DOHH2 (cell line): ENCODE measurements around the gene C4BPB.

Experiments used
- CTCF ChIP-seq: fragments of 200-600 bp; sonication (generic); IDR thresholded peaks from one replicate; pipeline ENCODE4 v1.5.1; 2014; ENCODE audit warnings: antibody characterized with exemption, mild to moderate bottlenecking, low read depth, low read length; ENCODE audit not compliant: poor library complexity, severe bottlenecking
- EZH2phosphoT487 ChIP-seq: fragments of 200-600 bp; sonication (generic); IDR thresholded peaks from 2 replicates; pipeline ENCODE4 v1.6.1; 2017; ENCODE audit warnings: borderline replicate concordance, mild to moderate bottlenecking, antibody characterized with exemption, low read length, moderate library complexity, mixed read lengths

GRCh38 chr1:207058878-207059867 is 29.5 kb upstream of the C4BPB start:
- TF ChIP-seq EZH2phosphoT487 (no peak), CTCF (no peak)
